ENCODE results near the gene SULT1A1.

GRCh38 chr16:28561557-28562187 lies 48.2 kb downstream of the SULT1A1 start:
- TF ChIP-seq POLR2AphosphoS5 (IDR thresholded peaks at IDR 0.05; ENCODE audit: low read depth, low read length) (no peak), SIN3A (IDR thresholded peaks at IDR 0.05; ENCODE audit: borderline replicate concordance, insufficient read depth, low read length) (no peak), TAF1 (IDR thresholded peaks at IDR 0.05; ENCODE audit: borderline replicate concordance, insufficient read depth, low read length) (no peak), FOXP2 (optimal IDR thresholded peaks at IDR 0.05; ENCODE audit: borderline replicate concordance, extremely low read depth, extremely low read length, insufficient read depth) (no peak)
- TF ChIP-seq, protein P1, sequence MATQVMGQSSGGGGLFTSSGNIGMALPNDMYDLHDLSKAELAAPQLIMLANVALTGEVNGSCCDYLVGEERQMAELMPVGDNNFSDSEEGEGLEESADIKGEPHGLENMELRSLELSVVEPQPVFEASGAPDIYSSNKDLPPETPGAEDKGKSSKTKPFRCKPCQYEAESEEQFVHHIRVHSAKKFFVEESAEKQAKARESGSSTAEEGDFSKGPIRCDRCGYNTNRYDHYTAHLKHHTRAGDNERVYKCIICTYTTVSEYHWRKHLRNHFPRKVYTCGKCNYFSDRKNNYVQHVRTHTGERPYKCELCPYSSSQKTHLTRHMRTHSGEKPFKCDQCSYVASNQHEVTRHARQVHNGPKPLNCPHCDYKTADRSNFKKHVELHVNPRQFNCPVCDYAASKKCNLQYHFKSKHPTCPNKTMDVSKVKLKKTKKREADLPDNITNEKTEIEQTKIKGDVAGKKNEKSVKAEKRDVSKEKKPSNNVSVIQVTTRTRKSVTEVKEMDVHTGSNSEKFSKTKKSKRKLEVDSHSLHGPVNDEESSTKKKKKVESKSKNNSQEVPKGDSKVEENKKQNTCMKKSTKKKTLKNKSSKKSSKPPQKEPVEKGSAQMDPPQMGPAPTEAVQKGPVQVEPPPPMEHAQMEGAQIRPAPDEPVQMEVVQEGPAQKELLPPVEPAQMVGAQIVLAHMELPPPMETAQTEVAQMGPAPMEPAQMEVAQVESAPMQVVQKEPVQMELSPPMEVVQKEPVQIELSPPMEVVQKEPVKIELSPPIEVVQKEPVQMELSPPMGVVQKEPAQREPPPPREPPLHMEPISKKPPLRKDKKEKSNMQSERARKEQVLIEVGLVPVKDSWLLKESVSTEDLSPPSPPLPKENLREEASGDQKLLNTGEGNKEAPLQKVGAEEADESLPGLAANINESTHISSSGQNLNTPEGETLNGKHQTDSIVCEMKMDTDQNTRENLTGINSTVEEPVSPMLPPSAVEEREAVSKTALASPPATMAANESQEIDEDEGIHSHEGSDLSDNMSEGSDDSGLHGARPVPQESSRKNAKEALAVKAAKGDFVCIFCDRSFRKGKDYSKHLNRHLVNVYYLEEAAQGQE (IDR thresholded peaks at IDR 0.05; ENCODE audit: insufficient read depth in 1 of 2, low read depth in 2 of 2, low read length in 2 of 2), result no peak
